Hair follicular keratinocyte (primary cell): ENCODE measurements around the gene CNGA4. TPM values are rescaled to one million over a fixed set of nuclear protein-coding genes. Genes with fewer than 3 reads are reported as not detected.

Experiments
- total RNA-seq: library from RNA; depleted of rRNA; stranded (reverse); fragments of >200 nt; gene quantifications from 2 replicates; pipeline ENCODE4 v1.2.3, GENCODE V29; 2015

CNGA4 gene
- total RNA-seq, result 0.16 TPM in 1 of 2 replicates, not detected in the other

GRCh38 chr11:6238902-6239301, at the start of gene CNGA4:
Gene CNGA4, plus strand, starts transcription at chr11:6239089. Its CDS starts 118 bp downstream, at chr11:6239207.

GRCh38 chr11:6199174-6199810, 39.6 kb upstream of the CNGA4 start, which contains the start of gene OR52W1:
Gene OR52W1, plus strand, starts transcription at chr11:6199224. Its CDS starts 0 bp downstream, at chr11:6199224.

GRCh38 chr11:6205366-6205765, 33.5 kb upstream of the CNGA4 start, which contains the start of gene C11orf42:
Gene C11orf42, plus strand, starts transcription at chr11:6205557. Its CDS starts 59 bp downstream, at chr11:6205616.

GRCh38 chr11:6234387-6235107, 4.3 kb upstream of the CNGA4 start, which contains the start of gene FHIP1B:
Gene FHIP1B, minus strand, starts transcription at chr11:6234636. Its CDS starts 10,120 bp downstream, at chr11:6224516.

Other genes starting within 250 kb of the CNGA4 start
- gene OR56A4, start 232.1 kb upstream of the CNGA4 start, total RNA-seq, result not detected in 2 replicates
- gene OR56A1, start 208.3 kb upstream of the CNGA4 start, total RNA-seq, result not detected in 2 replicates
- gene OR56B4, start 131.4 kb upstream of the CNGA4 start, total RNA-seq, result not detected in 2 replicates
- not detected in 2 replicates for gene OR52B2, start 68.8 kb upstream of the CNGA4 start, total RNA-seq
- gene OR52W1, start 39.9 kb upstream of the CNGA4 start, total RNA-seq, result not detected in 2 replicates
- gene C11orf42, start 33.5 kb upstream of the CNGA4 start, total RNA-seq, result not detected in 2 replicates
- 14.5 and 20.5 TPM in 2 replicates for gene FHIP1B, start 4.5 kb upstream of the CNGA4 start, total RNA-seq
- not detected in 2 replicates for gene CCKBR, start 20.7 kb downstream of the CNGA4 start, total RNA-seq
- gene CAVIN3, start 81.4 kb downstream of the CNGA4 start, total RNA-seq, result 395 and 493 TPM in 2 replicates
- gene SMPD1, start 151.4 kb downstream of the CNGA4 start, total RNA-seq, result 11.2 and 13.5 TPM in 2 replicates
- gene APBB1, start 180.0 kb downstream of the CNGA4 start, total RNA-seq, result 9.8 and 10.7 TPM in 2 replicates
- gene HPX, start 201.9 kb downstream of the CNGA4 start, total RNA-seq, result 0.31 TPM in 1 of 2 replicates, not detected in the other
- 8.7 and 12.5 TPM in 2 replicates for gene TRIM3, start 234.9 kb downstream of the CNGA4 start, total RNA-seq
- gene ARFIP2, start 242.2 kb downstream of the CNGA4 start, total RNA-seq, result 45.6 and 64.7 TPM in 2 replicates
- 36.5 and 40.2 TPM in 2 replicates for gene TIMM10B, start 242.4 kb downstream of the CNGA4 start, total RNA-seq